Measurements from ENCODE around the gene KIF3A.

GRCh38 chr5:132647473-132647872, 89.9 kb downstream of the KIF3A start:
- TF ChIP-seq, protein P1, sequence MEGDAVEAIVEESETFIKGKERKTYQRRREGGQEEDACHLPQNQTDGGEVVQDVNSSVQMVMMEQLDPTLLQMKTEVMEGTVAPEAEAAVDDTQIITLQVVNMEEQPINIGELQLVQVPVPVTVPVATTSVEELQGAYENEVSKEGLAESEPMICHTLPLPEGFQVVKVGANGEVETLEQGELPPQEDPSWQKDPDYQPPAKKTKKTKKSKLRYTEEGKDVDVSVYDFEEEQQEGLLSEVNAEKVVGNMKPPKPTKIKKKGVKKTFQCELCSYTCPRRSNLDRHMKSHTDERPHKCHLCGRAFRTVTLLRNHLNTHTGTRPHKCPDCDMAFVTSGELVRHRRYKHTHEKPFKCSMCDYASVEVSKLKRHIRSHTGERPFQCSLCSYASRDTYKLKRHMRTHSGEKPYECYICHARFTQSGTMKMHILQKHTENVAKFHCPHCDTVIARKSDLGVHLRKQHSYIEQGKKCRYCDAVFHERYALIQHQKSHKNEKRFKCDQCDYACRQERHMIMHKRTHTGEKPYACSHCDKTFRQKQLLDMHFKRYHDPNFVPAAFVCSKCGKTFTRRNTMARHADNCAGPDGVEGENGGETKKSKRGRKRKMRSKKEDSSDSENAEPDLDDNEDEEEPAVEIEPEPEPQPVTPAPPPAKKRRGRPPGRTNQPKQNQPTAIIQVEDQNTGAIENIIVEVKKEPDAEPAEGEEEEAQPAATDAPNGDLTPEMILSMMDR (IDR thresholded peaks at IDR 0.05) = no peak
- TF ChIP-seq EP300 (IDR thresholded peaks at IDR 0.05) (no peak), POLR2AphosphoS5 (IDR thresholded peaks at IDR 0.05) (no peak)
